K562 (cell line): ENCODE measurements around the gene PITPNC1. TPM values are rescaled to one million over a fixed set of nuclear protein-coding genes. Genes with fewer than 3 reads are reported as not detected.

Experiments
- ATAC-seq: fragments of 200-7000 bp; cut with Tn5 transposase; 3 replicates; pipeline ENCODE4 v1.9.1; 2020; ENCODE audit warnings: moderate library complexity
- BruUV-seq: library from RNA; stranded (reverse); fragments of 400-500 nt; replicated peaks from 2 replicates; lab custom pipeline; 2021; lab: Mats Ljungman, UMichigan
- CTCF ChIA-PET: fragments of 300-600 bp; formaldehyde crosslinking; extraction: SDS; loops from one replicate; lab custom pipeline; 2021; ENCODE audit warnings: low intra/inter-chr PET ratio; lab: Yijun Ruan, JAX
- POLR2A ChIA-PET: fragments of 300-600, 350-650 bp; sonication (Branson Sonifier 250); formaldehyde crosslinking; extraction: SDS; loops from one replicate; lab custom pipeline; 2021; ENCODE audit warnings: antibody characterized with exemption, inconsistent platforms; lab: Yijun Ruan, JAX
- DNase-seq, 4 experiments: peaks; one replicate each; pipeline versions ENCODE4 v3.0.0 to v3.0.0-alpha.2; 2011 to 2018; ENCODE audit warnings: low spot score in 3 of 4, mixed read lengths in 3 of 4; ENCODE audit errors: extremely low read depth in 1 of 4
- FAIRE-seq: peaks from 2 replicates; lab custom pipeline; 2011; peaks lifted over from hg19 to GRCh38; lab: Jason Lieb, UNC
- H2AFZ ChIP-seq: 2 replicates; pipeline ENCODE4 v1.6.0; 2011; ENCODE audit warnings: low read depth, low read length, control low read depth, inconsistent platforms
- H3K27ac ChIP-seq: fragments of 200-600 bp; 3 replicates; pipeline ENCODE4 v1.8.0; 2011; ENCODE audit warnings: low read depth, mild to moderate bottlenecking, control low read depth, inconsistent platforms, low read length, moderate library complexity, mixed read lengths; ENCODE audit errors: extremely low read depth
- H3K27me3 ChIP-seq, 2 experiments: fragments of 300-600 bp in 1 of 2; 2 replicates in 1 of 2; 3 replicates in 1 of 2; pipeline versions ENCODE4 v1.6.0 to v1.8.0; 2011; ENCODE audit warnings: inconsistent platforms in 2 of 2, low read length in 2 of 2, mild to moderate bottlenecking in 1 of 2, mixed read lengths in 1 of 2, moderate library complexity in 1 of 2; ENCODE audit not compliant: control insufficient read depth in 2 of 2, insufficient read depth in 2 of 2
- H3K36me3 ChIP-seq: fragments of 300-600 bp; 3 replicates; pipeline ENCODE4 v1.8.0; 2011; ENCODE audit warnings: mild to moderate bottlenecking, low read length, inconsistent platforms; ENCODE audit not compliant: control insufficient read depth, insufficient read depth
- H3K4me1 ChIP-seq, 2 experiments: fragments of 200-600 bp in 1 of 2; replicated peaks in 1 of 2; 2 replicates in 1 of 2; 3 replicates in 1 of 2; pipeline versions ENCODE4 v1.5.1 to v1.8.0; 2011; ENCODE audit warnings: inconsistent platforms in 2 of 2, low read length in 2 of 2, mild to moderate bottlenecking in 1 of 2, mixed read lengths in 1 of 2, moderate library complexity in 1 of 2; ENCODE audit not compliant: control insufficient read depth in 2 of 2, insufficient read depth in 2 of 2
- H3K4me2 ChIP-seq: 2 replicates; pipeline ENCODE4 v1.6.1; 2011; ENCODE audit warnings: low read length, control low read depth, inconsistent platforms, mixed read lengths; ENCODE audit not compliant: insufficient read depth
- H3K4me3 ChIP-seq: fragments of 200-600 bp; sonication (generic), shearing (Covaris generic); 2 replicates; pipeline ENCODE4 v1.5.1; 2016; ENCODE audit warnings: control low read depth, inconsistent platforms
- H3K79me2 ChIP-seq: fragments of 200-600 bp; 3 replicates; pipeline ENCODE4 v1.8.0; 2011; ENCODE audit warnings: low read length, inconsistent platforms; ENCODE audit not compliant: control insufficient read depth, insufficient read depth
- H3K9ac ChIP-seq, 2 experiments: 2 replicates each; pipeline versions ENCODE4 v1.6.0 to v1.6.1; 2011; ENCODE audit warnings: low read depth in 2 of 2, low read length in 2 of 2, control low read depth in 1 of 2, inconsistent platforms in 1 of 2, mild to moderate bottlenecking in 1 of 2, mixed read lengths in 1 of 2; ENCODE audit not compliant: insufficient read depth in 1 of 2
- H3K9me1 ChIP-seq: one replicate; pipeline ENCODE4 v1.6.0; 2011; ENCODE audit warnings: inconsistent platforms, mild to moderate bottlenecking, low read length, moderate library complexity; ENCODE audit not compliant: control insufficient read depth, insufficient read depth
- H3K9me3 ChIP-seq: replicated peaks from 2 replicates; pipeline ENCODE4 v1.5.1; 2011; ENCODE audit warnings: low read depth, low read length, inconsistent platforms; ENCODE audit not compliant: control insufficient read depth, insufficient read depth
- H4K20me1 ChIP-seq: replicated peaks from 2 replicates; pipeline ENCODE4 v1.6.1; 2011; ENCODE audit warnings: low read length, inconsistent platforms, mixed read lengths; ENCODE audit not compliant: control insufficient read depth, insufficient read depth
- C11orf30 ChIP-seq: fragments of 450-650 bp; IDR thresholded peaks from 2 replicates; pipeline ENCODE4 v1.6.1; 2016; ENCODE audit warnings: low read depth, mild to moderate bottlenecking
- CREB3L1 ChIP-seq: fragments of 450-650 bp; IDR thresholded peaks from 2 replicates; pipeline ENCODE4 v1.6.1; 2014; ENCODE audit warnings: low read depth, mild to moderate bottlenecking, moderate library complexity, borderline replicate concordance
- FUS ChIP-seq: fragments of 200-400 bp; formaldehyde crosslinking; optimal IDR thresholded peaks from 2 replicates; pipeline ENCODE3; 2017; ENCODE audit warnings: low read depth, low read length
- HBP1 ChIP-seq: fragments of 450-650 bp; formaldehyde crosslinking; IDR thresholded peaks from 2 replicates; pipeline ENCODE4 v1.4.0; 2022; ENCODE audit warnings: missing genetic modification characterization
- HNRNPUL1 ChIP-seq: fragments of 200-400 bp; formaldehyde crosslinking; IDR thresholded peaks from 2 replicates; pipeline ENCODE4 v1.6.1; 2017; ENCODE audit warnings: low read length
- LARP7 ChIP-seq: fragments of 450-650 bp; IDR thresholded peaks from 2 replicates; pipeline ENCODE4 v1.6.1; 2016
- MECOM ChIP-seq: fragments of 250-450 bp; sonication (Bioruptor Pico); IDR thresholded peaks from 2 replicates; pipeline ENCODE4 v1.8.0; 2022; ENCODE audit warnings: inconsistent platforms
- NFYB ChIP-seq: IDR thresholded peaks from 2 replicates; pipeline ENCODE4 v1.6.1; 2011; ENCODE audit warnings: mild to moderate bottlenecking, moderate library complexity; ENCODE audit not compliant: insufficient read length; ENCODE audit errors: extremely low read depth
- PURB ChIP-seq: sonication (generic); formaldehyde crosslinking; IDR thresholded peaks from 2 replicates; pipeline ENCODE4 v1.9.0; 2021; ENCODE audit warnings: low read depth, mild to moderate bottlenecking, missing genetic modification reagents
- SAFB2 ChIP-seq: fragments of 200-400 bp; formaldehyde crosslinking; IDR thresholded peaks from 2 replicates; pipeline ENCODE4 v1.6.1; 2018; ENCODE audit warnings: borderline replicate concordance, low read length, low read depth, moderate library complexity; ENCODE audit not compliant: severe bottlenecking
- SLC30A9 ChIP-seq: fragments of 250-450 bp; sonication (Bioruptor Pico); IDR thresholded peaks from 2 replicates; pipeline ENCODE4 v1.8.0; 2022; ENCODE audit warnings: mild to moderate bottlenecking, moderate library complexity
- TAF15 ChIP-seq: fragments of 200-400 bp; formaldehyde crosslinking; IDR thresholded peaks from 2 replicates; pipeline ENCODE4 v1.6.1; 2017; ENCODE audit warnings: mild to moderate bottlenecking, low read depth, low read length, moderate library complexity
- TBL1XR1 ChIP-seq, 2 experiments: IDR thresholded peaks; 2 replicates each; pipeline ENCODE4 v1.6.1; 2012; ENCODE audit warnings: improper control_type of control experiment in 2 of 2, low read length in 2 of 2, mild to moderate bottlenecking in 1 of 2
- TGIF2 ChIP-seq: sonication (generic); formaldehyde crosslinking; IDR thresholded peaks from 2 replicates; pipeline ENCODE4 v1.8.1; 2022; ENCODE audit warnings: mild to moderate bottlenecking, missing genetic modification reagents, moderate library complexity
- ZFP30 ChIP-seq: fragments of 250-450 bp; sonication (Bioruptor Pico); IDR thresholded peaks from 2 replicates; pipeline ENCODE4 v1.8.0; 2022; ENCODE audit warnings: moderate library complexity, mild to moderate bottlenecking, inconsistent platforms, borderline replicate concordance
- ZNF175 ChIP-seq: fragments of 200-800 bp; sonication (Bioruptor generic); IDR thresholded peaks from 2 replicates; pipeline ENCODE4 v1.6.1; 2016; ENCODE audit warnings: low read depth, mild to moderate bottlenecking, missing genetic modification characterization, missing compliant biosample characterization
- ZNF3 ChIP-seq: fragments of 250-450 bp; sonication (Bioruptor Pico); IDR thresholded peaks from 2 replicates; pipeline ENCODE4 v1.5.0; 2021; ENCODE audit warnings: mild to moderate bottlenecking, moderate library complexity
- ZNF695 ChIP-seq: fragments of 450-650 bp; formaldehyde crosslinking; IDR thresholded peaks from 2 replicates; pipeline ENCODE4 v1.4.0; 2020; ENCODE audit warnings: mild to moderate bottlenecking, moderate library complexity
- WGBS: fragments of 100-300 bp; shearing (Covaris generic); methylation state at CpG from one replicate; pipeline ENCODE4 v1.1.6; 2016; ENCODE audit warnings: low coverage, mixed read lengths; ENCODE audit not compliant: insufficient coverage; ENCODE audit errors: missing lambda C conversion rate; 5-methylcytosine and 5-hydroxymethylcytosine counted together
- in situ Hi-C: fragments of 300-500 bp; cut with MboI; formaldehyde crosslinking; loops from 4 replicates; pipeline ENCODE4 v1.15.0; 2018; ENCODE audit warnings: inconsistent platforms, mixed read lengths
- intact Hi-C: fragments of 100-400 bp; cut with micrococcal nuclease; formaldehyde crosslinking; loops from 2 replicates; pipeline ENCODE4 v1.14.2; 2022
- polyA plus RNA-seq, 8 experiments: library from polyadenylated mRNA; depleted of rRNA in 4 of 8; stranded (reverse) in 5 of 8; unstranded in 3 of 8; fragments of >200 nt; fragmentation: Nextera tagmentation in 2 of 8; fragmentation: Illumina TruSeq in 1 of 8; extraction: Ambion mirVana in 2 of 8; extraction: Trizol in 1 of 8; gene quantifications; 2 replicates each; pipeline versions ENCODE4 v1.2.1 to v1.2.3, GENCODE V29; 2011 to 2014; ENCODE audit warnings: inconsistent platforms in 1 of 8, missing spikeins in 1 of 8
- total RNA-seq, 7 experiments: library from RNA; depleted of rRNA in 6 of 7; stranded (reverse); fragments of >200 nt in 6 of 7; fragmentation: Illumina TruSeq in 2 of 7; extraction: Trizol in 2 of 7; gene quantifications; 2 replicates each; pipeline versions ENCODE4 v1.2.1 to v1.2.3, GENCODE V29; 2011 to 2021; ENCODE audit warnings: low replicate concordance in 1 of 7

PITPNC1 gene
- total and polyA plus RNA-seq, 9 of the 15 experiments (the other 6 are each of a cell fraction or from before 2014, with no cell fraction given): 0.11 to 1.1 (median 0.65) TPM

GRCh38 chr17:67696853-67697498 is 319.9 kb downstream of the PITPNC1 start (continued):
- TF ChIP-seq FUS: no peak
- no peak for TF ChIP-seq ZNF175 (CRISPR knock-in tag)
- TF ChIP-seq TBL1XR1 (IDR thresholded peaks at IDR 0.05; ENCODE audit: low read length in 2 of 2): no peak
- TF ChIP-seq SAFB2: no peak
- no peak for TF ChIP-seq MECOM
- TF ChIP-seq HBP1 (CRISPR knock-in tag): no peak
- no peak for TF ChIP-seq ZFP30 (CRISPR knock-in tag)
- no peak for TF ChIP-seq TGIF2 (CRISPR knock-in tag)
- TF ChIP-seq, all 486 proteins: peak for 0

- Histone ChIP-seq H3K9ac (no peak overlapping the region), H3K27ac (no peak overlapping the region), H3K79me2 (no peaks in the 10 kb centered on the region), H3K4me1 (no peaks in the 10 kb centered on the region), H3K9me1 (no peaks in the 10 kb centered on the region), H3K4me2 (no peak overlapping the region), H2AFZ (no peak overlapping the region), H3K9me3 (no peaks in the 10 kb centered on the region), H4K20me1 (no peaks in the 10 kb centered on the region), H3K27me3 (peaks cover 22 to 23% of the 10 kb centered on the region in 2 experiments), H3K4me3 (no peak overlapping the region), H3K36me3 (no peaks in the 10 kb centered on the region)
- POLR2A ChIA-PET: interaction anchor here (1.0 to 1.1 kb wide), 2 partner anchors 9 to 13 kb away, joined by 3 read pairs; no protein-coding TSS in a partner anchor
- FAIRE-seq (no peak), ATAC-seq (no peak), DNase-seq (no peak)
- intact Hi-C loops: no loop called here
- CTCF ChIA-PET: no interaction called here
- no TSS peak for BruUV-seq
- in situ Hi-C loops: no loop called here
- WGBS: 41% methylated on average over 5 of the region's 5 CpGs
- TF ChIP-seq C11orf30 (no peak), PURB (CRISPR knock-in tag) (no peak), ZNF3 (no peak), TAF15 (no peak), NFYB (no peak), HNRNPUL1 (no peak), SLC30A9 (no peak), LARP7 (no peak), ZNF695 (no peak), CREB3L1 (no peak)
These were observed 323.1 kb downstream of the PITPNC1 start for GRCh38 chr17:67700037-67700724.
